HepG2 (cell line): ENCODE data around the gene HAT1. TPM values are rescaled to one million over a fixed set of nuclear protein-coding genes. Genes with fewer than 3 reads are reported as not detected.

Source experiments
- BCL6 ChIP-seq: IDR thresholded peaks from 2 replicates; pipeline ENCODE4 v1.6.1; 2016; ENCODE audit warnings: missing genetic modification reagents, missing compliant biosample characterization
- CHD2 ChIP-seq: IDR thresholded peaks from 2 replicates; pipeline ENCODE4 v1.6.1; 2011; ENCODE audit warnings: low read depth, low read length, improper control_type of control experiment
- DNMT3B ChIP-seq: conservative IDR thresholded peaks from 2 replicates; pipeline ENCODE4 v1.6.1; 2016; ENCODE audit warnings: missing biosample characterization, control low read depth
- ISL2 ChIP-seq: sonication (generic); formaldehyde crosslinking; IDR thresholded peaks from 2 replicates; pipeline ENCODE4 v1.5.0; 2020; ENCODE audit warnings: missing genetic modification reagents
- KDM1A ChIP-seq: IDR thresholded peaks from 2 replicates; pipeline ENCODE4 v1.6.1; 2016; ENCODE audit warnings: missing compliant biosample characterization
- MED1 ChIP-seq: sonication (generic); formaldehyde crosslinking; IDR thresholded peaks from 2 replicates; pipeline ENCODE4 v1.4.0; 2020; ENCODE audit warnings: missing genetic modification reagents
- PAF1 ChIP-seq: IDR thresholded peaks from 2 replicates; pipeline ENCODE4 v1.6.1; 2016; ENCODE audit warnings: missing genetic modification reagents, missing compliant biosample characterization
- PRMT3 ChIP-seq: sonication (generic); formaldehyde crosslinking; IDR thresholded peaks from 2 replicates; pipeline ENCODE4 v1.8.1; 2022; ENCODE audit warnings: low read depth, mild to moderate bottlenecking, moderate library complexity, missing genetic modification reagents, borderline replicate concordance
- REL ChIP-seq: sonication (generic); formaldehyde crosslinking; conservative IDR thresholded peaks from 2 replicates; pipeline ENCODE4 v1.8.0; 2022; ENCODE audit warnings: mild to moderate bottlenecking, missing genetic modification reagents, moderate library complexity
- REST ChIP-seq, 2 experiments: IDR thresholded peaks; 2 replicates each; pipeline ENCODE4 v1.6.1; 2011 to 2012; ENCODE audit warnings: low read length in 2 of 2, borderline replicate concordance in 1 of 2, low read depth in 1 of 2, mild to moderate bottlenecking in 1 of 2, moderate library complexity in 1 of 2
- SALL2 ChIP-seq: sonication (generic); formaldehyde crosslinking; IDR thresholded peaks from 2 replicates; pipeline ENCODE4 v1.8.1; 2023; ENCODE audit warnings: mild to moderate bottlenecking, missing genetic modification reagents, inconsistent platforms
- SP5 ChIP-seq: IDR thresholded peaks from 2 replicates; pipeline ENCODE4 v1.6.1; 2016; ENCODE audit warnings: low read depth, borderline replicate concordance
- TAF1 ChIP-seq: sonication (generic); formaldehyde crosslinking; IDR thresholded peaks from 2 replicates; pipeline ENCODE4 v1.4.0; 2020; ENCODE audit warnings: missing genetic modification reagents
- TOE1 ChIP-seq: sonication (generic); formaldehyde crosslinking; IDR thresholded peaks from 2 replicates; pipeline ENCODE4 v1.4.0; 2020; ENCODE audit warnings: mild to moderate bottlenecking, missing genetic modification reagents
- ZMYM2 ChIP-seq: sonication (generic); formaldehyde crosslinking; IDR thresholded peaks from 2 replicates; pipeline ENCODE4 v1.8.0; 2022; ENCODE audit warnings: mild to moderate bottlenecking, missing genetic modification reagents
- ZNF343 ChIP-seq: sonication (generic); formaldehyde crosslinking; IDR thresholded peaks from 2 replicates; pipeline ENCODE4 v1.4.0; 2020; ENCODE audit warnings: mild to moderate bottlenecking, missing genetic modification reagents
- ZNF615 ChIP-seq: sonication (generic); formaldehyde crosslinking; IDR thresholded peaks from 2 replicates; pipeline ENCODE4 v1.5.0; 2020; ENCODE audit warnings: mild to moderate bottlenecking, missing genetic modification reagents, borderline replicate concordance
- ZNF75D ChIP-seq: sonication (generic); formaldehyde crosslinking; IDR thresholded peaks from 2 replicates; pipeline ENCODE4 v1.8.1; 2023; ENCODE audit warnings: missing genetic modification reagents, mild to moderate bottlenecking, borderline replicate concordance
- ZNF770 ChIP-seq: sonication (generic); formaldehyde crosslinking; IDR thresholded peaks from 2 replicates; pipeline ENCODE4 v1.5.0; 2020; ENCODE audit warnings: mild to moderate bottlenecking, missing genetic modification reagents
- polyA plus RNA-seq, 8 experiments: library from polyadenylated mRNA; depleted of rRNA in 3 of 8; stranded (reverse) in 7 of 8; unstranded in 1 of 8; fragments of >200 nt; fragmentation: Illumina TruSeq in 4 of 8; extraction: Trizol in 4 of 8; gene quantifications; 2 replicates each; pipeline versions ENCODE4 v1.2.1 to v1.2.3, GENCODE V29; 2011 to 2016; ENCODE audit warnings: low read depth in 4 of 8, missing spikeins in 1 of 8, mixed read lengths in 1 of 8; ENCODE audit not compliant: insufficient read depth in 1 of 8
- total RNA-seq, 5 experiments: library from RNA; depleted of rRNA; stranded (reverse); fragments of >200 nt; fragmentation: Illumina TruSeq; extraction: Trizol; gene quantifications; 2 replicates each; pipeline ENCODE4 v1.2.3, GENCODE V29; 2016; ENCODE audit warnings: low read depth in 1 of 5
- TF ChIP-seq, protein P1 (sequence below): sonication (generic); formaldehyde crosslinking; IDR thresholded peaks from 2 replicates; pipeline ENCODE4 v1.4.0; 2020; ENCODE audit warnings: missing genetic modification reagents, borderline replicate concordance

Gene HAT1
- total and polyA plus RNA-seq, 2 of the 13 experiments (the other 11 are each of a cell fraction or from before 2014, with no cell fraction given) = 45.4 to 119 TPM

GRCh38 chr2:171999604-172000469 lies 77.6 kb downstream of the HAT1 start, which contains the start of gene METAP1D (continued):
- peak; percentile 97 for TF ChIP-seq REL (CRISPR knock-in tag)
- TF ChIP-seq DNMT3B = 0 out of 2 replicates have a peak, but pooled peaks have one; percentile 35
- TF ChIP-seq ZNF75D (CRISPR knock-in tag) = no peak
- TF ChIP-seq SALL2 = peak; percentile 100
- TF ChIP-seq ZNF770 (CRISPR knock-in tag) = peak; percentile 80
- TF ChIP-seq SP5 = peak; percentile 54
- TF ChIP-seq PRMT3 (CRISPR knock-in tag) = peak; percentile 76; the same call in 1 of the 2 replicates
- 0 out of 2 replicates have a peak, but pooled peaks have one; percentile 20 for TF ChIP-seq KDM1A (CRISPR knock-in tag)
- TF ChIP-seq ZNF343 = peak; percentile 98
- TF ChIP-seq BCL6 = peak; percentile 76
- TF ChIP-seq ZNF615 (CRISPR knock-in tag) = no peak
- TF ChIP-seq CHD2 = no peak; the same call in 1 of the 2 replicates
- 0 out of 2 replicates have a peak, but pooled peaks have one; percentile 55 for TF ChIP-seq ZMYM2 (CRISPR knock-in tag)
- TF ChIP-seq TOE1 = peak; percentile 97
- TF ChIP-seq TAF1 (CRISPR knock-in tag) = peak; percentile 96
- TF ChIP-seq, protein P1, sequence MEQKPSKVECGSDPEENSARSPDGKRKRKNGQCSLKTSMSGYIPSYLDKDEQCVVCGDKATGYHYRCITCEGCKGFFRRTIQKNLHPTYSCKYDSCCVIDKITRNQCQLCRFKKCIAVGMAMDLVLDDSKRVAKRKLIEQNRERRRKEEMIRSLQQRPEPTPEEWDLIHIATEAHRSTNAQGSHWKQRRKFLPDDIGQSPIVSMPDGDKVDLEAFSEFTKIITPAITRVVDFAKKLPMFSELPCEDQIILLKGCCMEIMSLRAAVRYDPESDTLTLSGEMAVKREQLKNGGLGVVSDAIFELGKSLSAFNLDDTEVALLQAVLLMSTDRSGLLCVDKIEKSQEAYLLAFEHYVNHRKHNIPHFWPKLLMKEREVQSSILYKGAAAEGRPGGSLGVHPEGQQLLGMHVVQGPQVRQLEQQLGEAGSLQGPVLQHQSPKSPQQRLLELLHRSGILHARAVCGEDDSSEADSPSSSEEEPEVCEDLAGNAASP = peak; percentile 83
- TF ChIP-seq MED1 = peak; percentile 86; the same call in 1 of the 2 replicates
- peak in 1 of 2 experiments; percentile 69; a peak in 1 of 4 replicates for TF ChIP-seq REST (IDR thresholded peaks at IDR 0.05; ENCODE audit: borderline replicate concordance in 1 of 2, low read depth in 1 of 2, low read length in 2 of 2)
- TF ChIP-seq ISL2 (CRISPR knock-in tag) = peak; percentile 85
- TF ChIP-seq PAF1 (CRISPR knock-in tag) = no peak
